Upper lobe of left lung (tissue), 6 donors: ENCODE data around the gene TNFSF11. TPM values are rescaled to one million over a fixed set of nuclear protein-coding genes. Genes with fewer than 3 reads are reported as not detected.

Source experiments
- ATAC-seq, 2 donors: fragments of 200-7000 bp; cut with Tn5 transposase; one replicate each; pipeline ENCODE4 v1.9.1; 2022; ENCODE audit warnings: mild to moderate bottlenecking in 2 of 2, moderate library complexity in 2 of 2; ENCODE audit not compliant: low FRiP score in 2 of 2
- DNase-seq, 2 donors: peaks; one replicate each; pipeline ENCODE4 v3.0.0-alpha.2; 2019 to 2020
- H3K27ac ChIP-seq, 4 donors: fragments of 200-600 bp; sonication (generic); one replicate each; pipeline ENCODE4 v1.5.1; 2016 to 2019
- H3K27me3 ChIP-seq, 4 donors: fragments of 200-600 bp; sonication (generic); one replicate each; pipeline ENCODE4 v1.5.1; 2017 to 2019
- H3K36me3 ChIP-seq, 4 donors: fragments of 200-600 bp; sonication (generic); one replicate each; pipeline ENCODE4 v1.5.1; 2016 to 2019
- H3K4me1 ChIP-seq, 4 donors: fragments of 200-600 bp; sonication (generic); one replicate each; pipeline ENCODE4 v1.5.1; 2018 to 2019
- H3K4me3 ChIP-seq, 4 donors: fragments of 200-600 bp; sonication (generic); one replicate each; pipeline ENCODE4 v1.5.1; 2017 to 2019; ENCODE audit warnings: mild to moderate bottlenecking in 2 of 4, moderate library complexity in 1 of 4
- H3K9me3 ChIP-seq, 4 donors: fragments of 200-600 bp; sonication (generic); one replicate each; pipeline ENCODE4 v1.5.1; 2018 to 2019
- CTCF ChIP-seq, 6 experiments: fragments of 450-650 bp in 4 of 6; fragments of 200-600 bp in 2 of 6; sonication (generic) in 2 of 6; IDR thresholded peaks; one replicate each; pipeline ENCODE4 v1.5.1; 2016 to 2019; ENCODE audit warnings: antibody characterized with exemption in 6 of 6
- EP300 ChIP-seq, 4 donors: sonication (generic); formaldehyde crosslinking; IDR thresholded peaks; one replicate each; pipeline ENCODE4 v1.5.1; 2017; ENCODE audit warnings: antibody characterized with exemption in 4 of 4, control low read depth in 2 of 4
- POLR2A ChIP-seq, 4 donors: fragments of 450-650 bp; IDR thresholded peaks; one replicate each; pipeline ENCODE4 v1.5.1; 2016 to 2017; ENCODE audit warnings: antibody characterized with exemption in 4 of 4, mild to moderate bottlenecking in 2 of 4
- POLR2AphosphoS5 ChIP-seq, 2 donors: sonication (generic); formaldehyde crosslinking; IDR thresholded peaks; one replicate each; pipeline ENCODE4 v1.5.1; 2017; ENCODE audit warnings: antibody characterized with exemption in 2 of 2
- WGBS, 2 donors: methylation state at CpG; one replicate each; pipeline ENCODE4 v1.1.5; 2017 to 2018; 5-methylcytosine and 5-hydroxymethylcytosine counted together
- total RNA-seq, 6 donors: library from RNA; depleted of rRNA in 4 of 6; stranded (reverse); fragments of >200 nt in 4 of 6; gene quantifications; one replicate each; pipeline versions ENCODE4 v1.1.0 to v1.2.1, GENCODE V29; 2016 to 2021
- donor health status: DM: no; HTN: no; CAD: no; lungs with moderate emphysema.
- donor health status: DM: no; HTN: yes; CAD: no; lungs with severe emphysema.

Gene TNFSF11
- total RNA-seq, 6 donors from 2014 or later, result not detected

GRCh38 chr13:42615691-42616090 lies 41.7 kb downstream of the TNFSF11 start:
- no peak overlapping the region for H3K27ac ChIP-seq
- no peaks in the 10 kb centered on the region for H3K4me1 ChIP-seq
- WGBS, 2 donors, result 75 to 81% methylated on average over 6 of the region's 6 CpGs
- H3K36me3 ChIP-seq, result no peaks in the 10 kb centered on the region
- DNase-seq (no peak), ATAC-seq (no peak)
- H3K27me3 ChIP-seq, result no peaks in the 10 kb centered on the region
- no peaks in the 10 kb centered on the region for H3K9me3 ChIP-seq
- TF ChIP-seq EP300 (IDR thresholded peaks at IDR 0.05), result no peak
- no peak for TF ChIP-seq POLR2AphosphoS5 (IDR thresholded peaks at IDR 0.05)
- TF ChIP-seq POLR2A (IDR thresholded peaks at IDR 0.05), result no peak
- no peak for TF ChIP-seq CTCF (IDR thresholded peaks at IDR 0.05)
- no peak overlapping the region for H3K4me3 ChIP-seq

GRCh38 chr13:42617221-42617620 lies 43.3 kb downstream of the TNFSF11 start:
- Histone ChIP-seq H3K27me3 (no peaks in the 10 kb centered on the region), H3K36me3 (no peaks in the 10 kb centered on the region), H3K9me3 (no peaks in the 10 kb centered on the region), H3K27ac (no peak overlapping the region), H3K4me1 (no peaks in the 10 kb centered on the region), H3K4me3 (no peak overlapping the region)
- ATAC-seq, result no peak
- no peak for DNase-seq
- WGBS, 2 donors, result 75 to 84% methylated on average over 3 of the region's 3 CpGs
- TF ChIP-seq POLR2A (IDR thresholded peaks at IDR 0.05) (no peak), EP300 (IDR thresholded peaks at IDR 0.05) (no peak), POLR2AphosphoS5 (IDR thresholded peaks at IDR 0.05) (no peak), CTCF (IDR thresholded peaks at IDR 0.05) (no peak)

- ATAC-seq (no peak), DNase-seq (no peak)
- H3K36me3 ChIP-seq, result no peaks in the 10 kb centered on the region
- WGBS, 2 donors, result 47 to 68% methylated on average over 2 of the region's 2 CpGs
- no peak overlapping the region for H3K4me3 ChIP-seq
- no peaks in the 10 kb centered on the region for H3K4me1 ChIP-seq
- TF ChIP-seq POLR2AphosphoS5 (IDR thresholded peaks at IDR 0.05) (no peak), POLR2A (IDR thresholded peaks at IDR 0.05) (no peak), CTCF (IDR thresholded peaks at IDR 0.05) (no peak), EP300 (IDR thresholded peaks at IDR 0.05) (no peak)
- no peaks in the 10 kb centered on the region for H3K27me3 ChIP-seq
- H3K9me3 ChIP-seq, result no peaks in the 10 kb centered on the region
- no peak overlapping the region for H3K27ac ChIP-seq
Observed at GRCh38 chr13:42623916-42624315, 50.0 kb downstream of the TNFSF11 start.

GRCh38 chr13:42625611-42626010 lies 51.7 kb downstream of the TNFSF11 start:
- WGBS, 2 donors, result 90% methylated on average over 3 of the region's 3 CpGs
- DNase-seq (no peak), ATAC-seq (no peak)
- Histone ChIP-seq H3K4me1 (no peaks in the 10 kb centered on the region), H3K27ac (no peak overlapping the region), H3K4me3 (no peak overlapping the region), H3K27me3 (no peaks in the 10 kb centered on the region), H3K36me3 (no peaks in the 10 kb centered on the region), H3K9me3 (no peaks in the 10 kb centered on the region)
- TF ChIP-seq POLR2AphosphoS5 (IDR thresholded peaks at IDR 0.05), result no peak
- TF ChIP-seq CTCF (IDR thresholded peaks at IDR 0.05), result no peak
- no peak for TF ChIP-seq EP300 (IDR thresholded peaks at IDR 0.05)
- TF ChIP-seq POLR2A (IDR thresholded peaks at IDR 0.05), result no peak

GRCh38 chr13:42626176-42626860 lies 52.4 kb downstream of the TNFSF11 start:
- DNase-seq (no peak), ATAC-seq (no peak)
- TF ChIP-seq CTCF (IDR thresholded peaks at IDR 0.05), result no peak
- no peak for TF ChIP-seq POLR2A (IDR thresholded peaks at IDR 0.05)
- TF ChIP-seq EP300 (IDR thresholded peaks at IDR 0.05), result no peak
- TF ChIP-seq POLR2AphosphoS5 (IDR thresholded peaks at IDR 0.05), result no peak
- Histone ChIP-seq H3K4me3 (no peak overlapping the region), H3K9me3 (no peaks in the 10 kb centered on the region), H3K4me1 (no peaks in the 10 kb centered on the region), H3K27me3 (no peaks in the 10 kb centered on the region), H3K27ac (no peak overlapping the region), H3K36me3 (no peaks in the 10 kb centered on the region)
- WGBS, 2 donors, result 87 to 88% methylated on average over 5 of the region's 5 CpGs
